NCI-H1417 (cell line): Measurements from ENCODE around the gene ZMYND8.
"Not testable (repeated sequence)": the region's sequence is repeated elsewhere in the genome, so short reads cannot be mapped to it uniquely, and the experiment has no call there.

Source experiments
- DNase-seq, 3 experiments: peaks; one replicate each; lab custom pipeline; 2025; lab: John Stamatoyannopoulos, UW

ZMYND8 gene

GRCh38 chr20:47356526-47357295, at the start of gene ZMYND8:
Gene ZMYND8 (minus strand): TSS chr20:47356699. CDS start chr20:47356670, 29 bp downstream.
- DNase-seq, result peak; percentile 95 to 98 (median 97)

GRCh38 chr20:47405775-47406325, 49.4 kb upstream of the ZMYND8 start:
- DNase-seq, result no peak

GRCh38 chr20:47400685-47401084, 44.2 kb upstream of the ZMYND8 start:
- no peak for DNase-seq

- DNase-seq, result peak; percentile 26 to 92 (median 66)
Measured at GRCh38 chr20:47397652-47398301, 41.3 kb upstream of the ZMYND8 start.

- DNase-seq, result peak in 1 of 3 experiments; percentile 16
Measured at GRCh38 chr20:47396762-47397476, 40.4 kb upstream of the ZMYND8 start.

GRCh38 chr20:47393796-47394514, 37.5 kb upstream of the ZMYND8 start:
- not testable (repeated sequence) for DNase-seq

- no peak for DNase-seq
Measured at GRCh38 chr20:47392721-47393073, 36.2 kb upstream of the ZMYND8 start.

- no peak for DNase-seq
Measured at GRCh38 chr20:47392015-47392720, 35.7 kb upstream of the ZMYND8 start.

- DNase-seq, result no peak
Measured at GRCh38 chr20:47391276-47392010, 34.9 kb upstream of the ZMYND8 start.

- DNase-seq, result no peak
Measured at GRCh38 chr20:47389867-47390347, 33.4 kb upstream of the ZMYND8 start.

GRCh38 chr20:47385968-47386367, 29.5 kb upstream of the ZMYND8 start:
- DNase-seq, result not testable (repeated sequence)

- no peak for DNase-seq
Measured at GRCh38 chr20:47382746-47383415, 26.4 kb upstream of the ZMYND8 start.

- peak in 1 of 3 experiments; percentile 80 for DNase-seq
Measured at GRCh38 chr20:47380481-47380880, 24.0 kb upstream of the ZMYND8 start.

GRCh38 chr20:47379433-47380150, 23.1 kb upstream of the ZMYND8 start:
- no peak for DNase-seq

- DNase-seq, result peak in 1 of 3 experiments; percentile 42
Measured at GRCh38 chr20:47377122-47377722, 20.7 kb upstream of the ZMYND8 start.

- not testable (repeated sequence) for DNase-seq
Measured at GRCh38 chr20:47376096-47376643, 19.7 kb upstream of the ZMYND8 start.

GRCh38 chr20:47374121-47374520, 17.6 kb upstream of the ZMYND8 start:
- DNase-seq, result not testable (repeated sequence)

GRCh38 chr20:47373206-47373733, 16.8 kb upstream of the ZMYND8 start:
- no peak for DNase-seq
